Measurements from ENCODE around the gene CEP295NL.

DNA sequence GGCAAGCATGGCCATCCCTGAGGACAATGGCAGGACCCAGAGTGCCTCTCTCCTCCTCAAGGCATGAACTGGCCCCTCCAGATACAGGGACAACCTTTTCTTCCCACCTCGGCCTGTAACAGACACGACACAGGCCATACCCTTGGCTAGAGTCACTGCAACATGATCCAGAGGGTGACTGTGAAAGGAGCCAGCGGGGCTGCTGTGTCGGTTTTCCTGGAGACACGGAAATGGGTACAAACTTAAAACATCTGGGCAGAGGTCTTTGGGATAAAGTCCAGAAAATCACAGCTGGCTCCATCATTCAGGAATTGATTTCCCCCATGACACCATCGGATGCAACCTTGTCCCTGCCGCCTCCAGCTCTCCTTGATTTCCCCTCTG lies 5.3 kb downstream of the CEP295NL start:
- TF ChIP-seq TAF1 (IDR thresholded peaks at IDR 0.05; ENCODE audit: borderline replicate concordance, low read depth, low read length): no peak
- no peak for TF ChIP-seq POLR2AphosphoS5 (IDR thresholded peaks at IDR 0.05; ENCODE audit: low read depth, low read length)
